ENCODE measurements around the gene PCYT2. TPM values are rescaled to one million over a fixed set of nuclear protein-coding genes. Genes with fewer than 3 reads are reported as not detected.
A peak's percentile ranks its signal among the peaks of the same experiment; 100 is the strongest.
"Not testable (repeated sequence)": the region's sequence is repeated elsewhere in the genome, so short reads cannot be mapped to it uniquely, and the experiment has no call there.

PCYT2 gene
- total RNA-seq, 1 donor from 2014 or later = 39.7 TPM

GRCh38 chr17:81954131-81955057, 43.2 kb upstream of the PCYT2 start:
- H3K4me1 ChIP-seq = peaks cover 3% of the 10 kb centered on the region
- peaks cover 23% of the 10 kb centered on the region for H3K27me3 ChIP-seq (ENCODE audit: low read depth)
- H3K27ac ChIP-seq = no peak overlapping the region
- intact Hi-C loops (cut with DNase I) = no loop called here
- no peak for DNase-seq
- H3K36me3 ChIP-seq = no peaks in the 10 kb centered on the region
- H3K4me3 ChIP-seq = no peak overlapping the region
- no peak for ATAC-seq
- TF ChIP-seq CTCF (IDR thresholded peaks at IDR 0.05) = no peak
- H3K9me3 ChIP-seq = no peaks in the 10 kb centered on the region

GRCh38 chr17:81953443-81953842, 42.2 kb upstream of the PCYT2 start:
- ATAC-seq; DNase-seq; intact Hi-C loops (cut with DNase I); H3K4me3 ChIP-seq; H3K27ac ChIP-seq; H3K4me1 ChIP-seq; H3K36me3 ChIP-seq; H3K9me3 ChIP-seq: not testable (repeated sequence)
- H3K27me3 ChIP-seq (ENCODE audit: low read depth) = peaks cover 14% of the 10 kb centered on the region

GRCh38 chr17:81952792-81953228, 41.6 kb upstream of the PCYT2 start:
- Histone ChIP-seq H3K4me3 (no peak overlapping the region), H3K9me3 (no peaks in the 10 kb centered on the region), H3K4me1 (no peaks in the 10 kb centered on the region), H3K27ac (no peak overlapping the region), H3K27me3 (ENCODE audit: low read depth) (peaks cover 7% of the 10 kb centered on the region), H3K36me3 (no peaks in the 10 kb centered on the region)
- ATAC-seq = peak; percentile 5 to 23
- no peak for DNase-seq
- no peak for TF ChIP-seq CTCF (IDR thresholded peaks at IDR 0.05)
- intact Hi-C loops (cut with DNase I) = no loop called here

GRCh38 chr17:81951785-81952684, 40.8 kb upstream of the PCYT2 start:
- Histone ChIP-seq H3K36me3 (no peaks in the 10 kb centered on the region), H3K27me3 (ENCODE audit: low read depth) (peaks cover 5% of the 10 kb centered on the region), H3K9me3 (no peaks in the 10 kb centered on the region), H3K4me3 (no peak overlapping the region), H3K4me1 (no peaks in the 10 kb centered on the region), H3K27ac (no peak overlapping the region)
- intact Hi-C loops (cut with DNase I) = no loop called here
- no peak for TF ChIP-seq CTCF (IDR thresholded peaks at IDR 0.05)
- DNase-seq = no peak
- ATAC-seq = no peak

- no peak for DNase-seq
- TF ChIP-seq CTCF (IDR thresholded peaks at IDR 0.05) = no peak
- Histone ChIP-seq H3K36me3 (no peaks in the 10 kb centered on the region), H3K4me3 (no peak overlapping the region), H3K27ac (no peak overlapping the region), H3K27me3 (ENCODE audit: low read depth) (no peaks in the 10 kb centered on the region), H3K4me1 (no peaks in the 10 kb centered on the region), H3K9me3 (no peaks in the 10 kb centered on the region)
- no peak for ATAC-seq
- intact Hi-C loops (cut with DNase I) = no loop called here
These were observed 39.3 kb upstream of the PCYT2 start for GRCh38 chr17:81950501-81950900.

Data from lower lobe of right lung (tissue), 2 donors.